Endodermal cell (in vitro differentiated cells): ENCODE data around the gene NBL1. TPM values are rescaled to one million over a fixed set of nuclear protein-coding genes. Genes with fewer than 3 reads are reported as not detected.

ENCODE experiments used
- DNase-seq: peaks from one replicate; pipeline ENCODE4 v3.0.0-alpha.2; 2017
- H3K27ac ChIP-seq: 2 replicates; pipeline ENCODE4 v1.5.1; 2013; ENCODE audit warnings: mild to moderate bottlenecking, low read depth, low read length, moderate library complexity
- H3K27me3 ChIP-seq: 2 replicates; pipeline ENCODE4 v1.6.1; 2013; ENCODE audit warnings: mild to moderate bottlenecking, low read length, moderate library complexity; ENCODE audit not compliant: insufficient read depth, control insufficient read depth, poor library complexity, severe bottlenecking
- H3K36me3 ChIP-seq: 2 replicates; pipeline ENCODE4 v1.7.0; 2013; ENCODE audit warnings: mild to moderate bottlenecking, low read length, moderate library complexity; ENCODE audit not compliant: control insufficient read depth, insufficient read depth
- H3K4me1 ChIP-seq: one replicate; pipeline ENCODE4 v1.7.0; 2013; ENCODE audit warnings: low read length; ENCODE audit not compliant: control insufficient read depth, insufficient read depth
- H3K4me3 ChIP-seq: 2 replicates; pipeline ENCODE4 v1.5.1; 2013; ENCODE audit warnings: mild to moderate bottlenecking, low read length, moderate library complexity
- H3K9ac ChIP-seq: 2 replicates; pipeline ENCODE4 v1.6.1; 2013; ENCODE audit warnings: mild to moderate bottlenecking, low read length, moderate library complexity; ENCODE audit not compliant: poor library complexity, severe bottlenecking; ENCODE audit errors: extremely low read depth
- H3K9me3 ChIP-seq: 2 replicates; pipeline ENCODE4 v1.6.1; 2013; ENCODE audit warnings: mild to moderate bottlenecking, low read length, moderate library complexity; ENCODE audit not compliant: control insufficient read depth
- H3K27ac Mint-ChIP-seq: 2 replicates; pipeline ENCODE4 v1.8.0; 2020; ENCODE audit warnings: mixed read lengths
- H3K27me3 Mint-ChIP-seq: 2 replicates; pipeline ENCODE4 v1.8.0; 2021; ENCODE audit warnings: mild to moderate bottlenecking, mixed read lengths; ENCODE audit not compliant: insufficient read depth
- H3K36me3 Mint-ChIP-seq: 2 replicates; pipeline ENCODE4 v1.8.0; 2020; ENCODE audit warnings: low read depth, mixed read lengths
- H3K4me1 Mint-ChIP-seq: 2 replicates; pipeline ENCODE4 v1.8.0; 2020; ENCODE audit warnings: mixed read lengths
- H3K4me3 Mint-ChIP-seq: 2 replicates; pipeline ENCODE4 v1.8.0; 2020; ENCODE audit warnings: mild to moderate bottlenecking, moderate library complexity, mixed read lengths
- H3K9me3 Mint-ChIP-seq: 2 replicates; pipeline ENCODE4 v1.8.0; 2020; ENCODE audit warnings: mild to moderate bottlenecking, mixed read lengths
- WGBS, 2 experiments: methylation state at CpG; one replicate each; pipeline versions ENCODE4 v1.1.5 to v1.1.7; 2013; ENCODE audit warnings: missing lambda C conversion rate in 2 of 2, mixed read lengths in 1 of 2; ENCODE audit not compliant: insufficient coverage in 1 of 2, insufficient read length in 1 of 2; 5-methylcytosine and 5-hydroxymethylcytosine counted together
- total RNA-seq, 2 donors: library from RNA; stranded (reverse); fragmentation: NEBNext Ultra II Directional in 1 of 2; extraction: Animal tissue kit (Norgen Biotek cat#: 25700) in 1 of 2; gene quantifications; 2 replicates in 1 of 2; 3 replicates in 1 of 2; pipeline ENCODE4 v1.2.1, GENCODE V29; 2021
- TF ChIP-seq, protein P1 (sequence below): fragments of 200-600 bp; sonication (generic); conservative IDR thresholded peaks from 2 replicates; pipeline ENCODE4 v1.5.0; 2021; ENCODE audit warnings: antibody characterized with exemption, mild to moderate bottlenecking

The NBL1 gene
- total RNA-seq, 2 donors from 2014 or later: 13.7 to 32.4 TPM

DNA sequence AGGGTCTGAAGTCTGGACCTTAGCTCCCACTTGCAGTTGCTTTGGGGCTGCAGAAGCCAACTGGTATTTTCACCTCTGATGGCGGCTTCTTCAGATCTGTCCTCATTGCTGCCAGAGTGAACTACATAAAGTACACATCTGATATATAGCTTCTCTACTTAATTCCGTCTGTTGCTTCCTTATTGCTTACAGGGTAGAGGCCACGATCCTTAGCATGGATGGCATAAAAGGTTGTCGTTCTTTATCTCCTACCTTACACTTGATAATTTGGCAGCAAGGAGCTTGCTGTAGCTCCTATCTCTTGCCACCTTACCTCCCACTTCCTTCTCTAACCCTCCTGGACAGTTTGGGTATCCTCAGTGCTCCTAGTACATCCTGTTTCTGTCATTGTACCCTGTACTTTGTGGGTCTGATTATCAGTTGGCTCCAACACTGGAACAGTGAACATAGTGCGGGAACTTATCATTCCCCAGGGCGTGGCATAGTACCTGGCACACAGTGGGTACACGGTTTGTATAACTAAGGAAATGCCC, 30.9 kb upstream of the NBL1 start:
- H3K4me1 ChIP-seq: no peaks in the 10 kb centered on the region
- no peak overlapping the region for H3K9ac ChIP-seq
- Mint-ChIP-seq H3K9me3 (no peaks in the 10 kb centered on the region), H3K36me3 (peaks cover 15% of the 10 kb centered on the region), H3K4me3 (no peak overlapping the region), H3K27me3 (no peaks in the 10 kb centered on the region), H3K27ac (no peak overlapping the region), H3K4me1 (no peaks in the 10 kb centered on the region)
- H3K9me3 ChIP-seq: no peaks in the 10 kb centered on the region
- 88 to 94% methylated on average over 7 of the region's 7 CpGs for WGBS, 2 experiments
- no peak overlapping the region for H3K4me3 ChIP-seq
- peaks cover 10% of the 10 kb centered on the region for H3K36me3 ChIP-seq
- H3K27ac ChIP-seq: no peak overlapping the region
- no peaks in the 10 kb centered on the region for H3K27me3 ChIP-seq
- TF ChIP-seq, protein P1, sequence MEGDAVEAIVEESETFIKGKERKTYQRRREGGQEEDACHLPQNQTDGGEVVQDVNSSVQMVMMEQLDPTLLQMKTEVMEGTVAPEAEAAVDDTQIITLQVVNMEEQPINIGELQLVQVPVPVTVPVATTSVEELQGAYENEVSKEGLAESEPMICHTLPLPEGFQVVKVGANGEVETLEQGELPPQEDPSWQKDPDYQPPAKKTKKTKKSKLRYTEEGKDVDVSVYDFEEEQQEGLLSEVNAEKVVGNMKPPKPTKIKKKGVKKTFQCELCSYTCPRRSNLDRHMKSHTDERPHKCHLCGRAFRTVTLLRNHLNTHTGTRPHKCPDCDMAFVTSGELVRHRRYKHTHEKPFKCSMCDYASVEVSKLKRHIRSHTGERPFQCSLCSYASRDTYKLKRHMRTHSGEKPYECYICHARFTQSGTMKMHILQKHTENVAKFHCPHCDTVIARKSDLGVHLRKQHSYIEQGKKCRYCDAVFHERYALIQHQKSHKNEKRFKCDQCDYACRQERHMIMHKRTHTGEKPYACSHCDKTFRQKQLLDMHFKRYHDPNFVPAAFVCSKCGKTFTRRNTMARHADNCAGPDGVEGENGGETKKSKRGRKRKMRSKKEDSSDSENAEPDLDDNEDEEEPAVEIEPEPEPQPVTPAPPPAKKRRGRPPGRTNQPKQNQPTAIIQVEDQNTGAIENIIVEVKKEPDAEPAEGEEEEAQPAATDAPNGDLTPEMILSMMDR: no peak
- DNase-seq: no peak

DNA sequence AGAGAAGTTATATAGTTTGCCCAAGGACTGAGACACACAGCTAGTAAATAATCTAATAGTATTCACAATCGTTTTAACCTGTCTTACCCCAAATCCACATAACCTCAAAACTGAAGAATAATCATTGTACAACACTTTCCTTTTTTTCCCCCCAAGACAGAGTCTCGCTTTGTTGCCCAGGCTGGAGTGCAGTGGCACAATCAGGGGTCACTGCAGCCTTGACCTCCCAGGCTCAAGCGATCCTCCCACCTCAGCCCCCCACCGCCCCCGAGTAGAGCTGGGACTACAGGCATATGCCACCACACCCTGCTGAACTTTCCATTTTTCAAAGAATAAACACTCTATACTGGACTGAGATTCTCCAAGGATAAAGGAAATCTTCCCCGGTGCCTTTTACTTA, 28.7 kb upstream of the NBL1 start:
- Histone ChIP-seq H3K4me1 (peaks cover 4% of the 10 kb centered on the region), H3K9ac (no peak overlapping the region), H3K36me3 (peaks cover 16% of the 10 kb centered on the region), H3K4me3 (no peak overlapping the region), H3K27me3 (no peaks in the 10 kb centered on the region), H3K27ac (no peak overlapping the region), H3K9me3 (no peaks in the 10 kb centered on the region)
- WGBS, 2 experiments: 40 to 94% methylated on average over 1 to 6 of the region's 6 CpGs
- Mint-ChIP-seq H3K27ac (no peak overlapping the region), H3K9me3 (no peaks in the 10 kb centered on the region), H3K4me3 (no peak overlapping the region), H3K27me3 (no peaks in the 10 kb centered on the region), H3K4me1 (peaks cover 14% of the 10 kb centered on the region), H3K36me3 (peaks cover 8% of the 10 kb centered on the region)
- TF ChIP-seq, protein P1: no peak
- no peak for DNase-seq

DNA sequence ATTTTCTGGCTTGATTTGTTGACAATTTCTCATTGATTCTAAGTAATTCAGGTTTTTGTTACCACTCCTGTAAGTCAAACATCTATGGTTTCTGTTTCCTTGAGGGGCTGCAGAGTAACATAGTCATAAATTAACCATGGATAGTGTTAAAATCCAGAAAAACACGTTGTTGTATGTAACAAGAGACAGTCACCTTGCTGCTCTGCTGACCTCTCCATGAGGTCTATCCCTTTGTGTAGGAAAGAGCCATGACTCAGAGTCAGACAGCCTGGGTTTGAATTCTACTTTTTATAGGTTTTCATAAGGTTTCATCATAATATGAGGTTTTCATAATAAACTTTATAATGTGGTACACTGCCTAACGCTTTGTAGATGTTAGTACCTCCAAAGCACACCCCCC, 27.6 kb upstream of the NBL1 start:
- no peak overlapping the region for H3K9ac ChIP-seq
- Mint-ChIP-seq H3K4me1 (peaks cover 14% of the 10 kb centered on the region), H3K4me3 (no peak overlapping the region), H3K27ac (no peak overlapping the region), H3K27me3 (no peaks in the 10 kb centered on the region), H3K36me3 (peaks cover 6% of the 10 kb centered on the region), H3K9me3 (no peaks in the 10 kb centered on the region)
- no peaks in the 10 kb centered on the region for H3K27me3 ChIP-seq
- no peak overlapping the region for H3K4me3 ChIP-seq
- peaks cover 16% of the 10 kb centered on the region for H3K36me3 ChIP-seq
- no peak for DNase-seq
- TF ChIP-seq, protein P1: no peak
- no peaks in the 10 kb centered on the region for H3K9me3 ChIP-seq
- WGBS, 2 experiments: 89 to 100% methylated on average over 1 to 2 of the region's 2 CpGs
- no peak overlapping the region for H3K27ac ChIP-seq
- H3K4me1 ChIP-seq: peaks cover 4% of the 10 kb centered on the region
